CD4-positive, alpha-beta T cell treated with Interleukin-12 subunit alpha and Interleukin-12 subunit beta, for 1 hour (primary cell): ENCODE measurements around the gene PRSS50.
"Not testable (repeated sequence)": the region's sequence is repeated elsewhere in the genome, so short reads cannot be mapped to it uniquely, and the experiment has no call there.

Experiments used
- DNase-seq: peaks from one replicate; pipeline ENCODE4 v3.0.0-alpha.2; 2020

The PRSS50 gene

DNA sequence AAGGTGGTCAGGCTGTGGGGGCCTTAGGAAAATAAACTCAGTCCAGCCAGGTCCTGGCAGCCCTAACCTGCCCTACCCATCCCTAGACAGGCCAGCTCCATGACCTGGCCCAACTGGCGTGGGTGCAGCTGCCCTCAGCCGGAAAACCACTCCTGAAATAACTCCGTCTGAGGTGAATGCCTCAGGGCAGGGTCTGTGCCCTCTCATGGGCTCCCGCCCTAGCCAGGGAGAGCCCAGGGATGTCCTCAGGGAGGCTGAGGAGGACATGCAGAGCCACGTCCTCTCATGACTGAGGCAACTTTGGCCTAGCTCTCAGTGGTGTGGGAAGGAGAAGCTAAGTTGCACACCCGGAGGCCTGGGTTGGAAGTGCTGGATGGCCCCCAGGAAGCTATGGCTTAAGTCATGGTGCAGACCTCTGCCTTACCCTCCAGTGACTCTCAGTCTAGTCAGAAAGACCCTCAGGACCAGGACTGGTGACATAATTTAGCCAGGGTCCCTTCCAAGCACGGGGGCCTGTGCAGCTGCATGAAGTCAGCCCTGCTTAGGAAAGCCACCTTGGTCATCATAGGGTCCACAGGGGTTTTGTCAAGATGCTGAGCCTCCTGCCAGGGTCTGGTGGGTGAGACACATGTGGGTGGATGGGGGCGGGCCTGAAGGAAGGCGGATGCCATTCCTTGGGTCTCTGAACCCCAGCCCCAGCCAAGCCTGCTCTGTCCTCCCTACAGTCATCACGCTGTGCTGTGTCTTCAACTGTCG lies 9.1 kb downstream of the PRSS50 start:
- no peak for DNase-seq

- no peak for DNase-seq
Measured at GRCh38 chr3:46707601-46708011, 10.1 kb downstream of the PRSS50 start.

GRCh38 chr3:46706771-46707582 lies 10.7 kb downstream of the PRSS50 start:
- DNase-seq, result no peak

GRCh38 chr3:46705751-46706552 lies 11.7 kb downstream of the PRSS50 start:
- no peak for DNase-seq

GRCh38 chr3:46705022-46705530 lies 12.6 kb downstream of the PRSS50 start:
- peak; percentile 71 for DNase-seq

- not testable (repeated sequence) for DNase-seq
Measured at GRCh38 chr3:46704346-46704745, 13.3 kb downstream of the PRSS50 start.

DNA sequence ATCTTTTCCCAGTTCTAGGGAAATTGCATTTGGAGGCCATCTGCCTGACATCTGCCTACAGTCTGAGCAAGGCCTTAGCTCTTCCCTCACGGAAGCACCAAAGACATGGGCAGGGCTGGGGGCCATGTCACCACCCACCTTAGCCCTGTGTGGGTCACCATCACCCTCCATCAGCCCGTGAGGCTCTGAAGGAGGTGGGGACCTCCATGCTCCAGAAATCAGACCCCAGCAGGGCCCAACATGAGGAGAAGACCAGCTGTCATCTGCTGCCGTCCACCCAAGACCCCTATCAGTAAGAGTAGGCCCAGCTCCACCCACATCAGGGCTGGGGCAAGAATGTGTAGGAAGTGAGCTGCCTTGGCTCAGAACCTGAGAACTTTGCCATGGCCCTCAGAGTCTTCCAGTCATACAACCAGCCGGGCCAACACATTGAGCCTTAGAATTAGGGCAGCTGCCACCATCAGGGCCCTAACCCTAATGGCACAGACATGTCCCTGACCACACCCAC lies 14.6 kb downstream of the PRSS50 start:
- DNase-seq, result no peak

DNA sequence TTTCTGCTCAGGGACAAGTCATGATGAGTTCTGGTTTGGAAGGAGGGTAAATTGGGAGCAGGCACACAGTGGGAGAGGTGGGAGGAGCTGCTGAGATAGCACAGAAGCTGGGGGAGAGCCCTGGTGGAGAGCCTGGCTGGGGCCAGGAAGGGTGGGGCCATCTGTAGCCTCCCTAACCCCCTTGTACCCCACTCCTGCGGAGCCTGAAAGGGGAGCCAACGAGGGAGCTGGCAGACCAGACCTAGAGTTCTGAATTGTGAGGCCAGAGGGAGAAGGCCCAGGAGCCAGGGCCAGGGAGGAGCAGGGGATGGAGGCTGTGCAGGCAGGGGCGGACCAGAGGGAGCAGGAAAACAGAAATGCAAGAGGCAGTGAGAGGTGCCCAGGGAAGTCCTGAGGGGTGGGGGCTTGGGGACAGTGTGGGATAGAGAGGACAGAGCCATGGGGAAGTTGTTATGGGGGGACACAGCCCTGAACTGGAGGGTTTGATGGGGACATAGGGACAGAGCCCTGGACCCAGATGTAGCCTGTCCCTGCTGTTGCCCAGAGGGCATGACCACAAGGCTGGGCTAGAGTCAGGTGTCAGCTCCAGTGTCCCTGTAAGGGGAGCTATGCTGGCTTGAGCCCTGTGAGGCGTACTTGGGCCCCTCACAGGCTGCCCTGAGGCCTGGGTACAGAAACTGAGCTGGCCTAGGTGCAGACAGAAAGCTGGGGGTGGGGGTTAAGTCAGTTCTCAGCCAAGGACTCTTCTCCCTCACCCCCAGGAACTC lies 15.2 kb downstream of the PRSS50 start:
- no peak for DNase-seq

DNA sequence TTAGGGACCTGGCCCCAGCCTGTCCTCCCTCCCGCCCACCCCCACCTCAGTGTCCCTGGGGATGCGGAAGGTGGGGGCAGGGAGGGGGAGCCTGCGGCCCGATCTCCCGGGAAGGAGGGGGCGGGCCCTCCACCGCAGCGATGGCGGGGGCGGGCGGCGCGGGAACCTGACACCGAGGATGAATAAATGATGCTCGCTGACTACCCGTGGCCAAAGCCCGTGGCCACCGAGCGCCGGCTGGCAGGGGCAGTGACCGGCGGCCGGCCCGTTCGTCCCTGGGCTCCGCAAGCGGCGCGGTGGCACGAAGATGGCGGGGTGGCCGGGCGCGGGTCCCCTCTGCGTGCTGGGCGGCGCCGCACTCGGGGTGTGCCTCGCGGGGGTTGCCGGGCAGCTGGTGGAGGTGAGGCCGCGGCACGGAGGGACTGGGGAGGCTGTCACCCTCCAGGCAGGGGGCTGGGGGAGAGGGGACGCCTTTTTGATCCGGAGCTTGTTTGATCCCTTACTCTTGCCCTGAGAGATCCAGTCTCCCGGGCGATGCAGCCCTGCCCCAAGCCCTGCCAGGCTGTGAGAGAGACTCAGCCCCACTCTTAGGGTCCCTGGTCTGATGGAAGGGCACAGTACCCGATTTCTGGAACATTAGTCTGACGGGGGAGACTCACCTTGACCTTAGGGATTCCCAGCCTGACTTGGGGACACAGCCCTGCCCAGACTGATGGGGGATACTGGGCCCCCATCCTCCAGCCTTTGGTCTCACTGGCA lies 16.3 kb downstream of the PRSS50 start, which contains the start of gene TMIE:
TMIE (plus strand) TSS at position 212 of the 759 bp plus-strand sequence; CDS start at position 308, 96 bp downstream.
- no peak for DNase-seq

GRCh38 chr3:46700772-46701171 lies 16.9 kb downstream of the PRSS50 start:
- no peak for DNase-seq

DNA sequence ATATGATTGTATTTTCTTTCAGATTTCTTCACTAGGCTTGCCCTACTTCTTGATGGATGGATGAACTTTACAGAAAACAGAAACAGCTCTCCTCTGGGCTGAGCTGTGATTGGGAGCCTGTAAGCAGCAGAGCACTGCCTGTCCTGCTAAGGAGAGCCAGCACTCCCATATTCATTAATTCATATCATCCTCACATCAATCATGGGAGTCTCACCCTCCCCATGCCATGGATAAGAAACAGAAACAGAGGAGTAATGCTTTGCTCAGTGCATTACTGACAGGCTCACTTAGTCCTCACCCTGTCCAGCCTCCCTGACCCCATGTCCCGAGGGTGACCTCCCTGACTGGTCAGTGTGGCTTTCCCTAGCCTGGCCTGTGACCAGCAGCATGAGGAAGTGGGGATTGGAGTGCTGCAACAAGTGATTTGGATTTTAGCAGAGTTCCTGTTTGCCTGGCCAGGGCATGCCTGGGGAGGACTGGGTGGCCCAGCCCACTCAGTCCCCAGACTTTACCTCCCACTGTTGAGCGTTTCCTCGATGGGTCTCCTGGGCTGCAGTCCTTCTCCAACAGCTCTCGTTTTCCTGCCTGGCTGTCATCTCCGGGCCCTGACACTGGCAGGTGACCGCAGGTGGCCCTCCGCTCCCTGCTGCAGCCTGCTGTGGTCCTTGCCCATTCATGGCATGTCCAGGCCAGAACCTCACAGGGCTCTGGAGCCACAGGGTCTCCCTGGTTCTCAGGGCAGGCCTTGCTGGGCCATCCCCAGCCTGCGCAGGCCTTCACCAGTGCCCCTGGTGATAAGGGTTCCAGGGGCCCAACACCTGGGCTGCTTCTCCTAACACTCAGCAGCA lies 17.8 kb downstream of the PRSS50 start:
- no peak for DNase-seq

DNA sequence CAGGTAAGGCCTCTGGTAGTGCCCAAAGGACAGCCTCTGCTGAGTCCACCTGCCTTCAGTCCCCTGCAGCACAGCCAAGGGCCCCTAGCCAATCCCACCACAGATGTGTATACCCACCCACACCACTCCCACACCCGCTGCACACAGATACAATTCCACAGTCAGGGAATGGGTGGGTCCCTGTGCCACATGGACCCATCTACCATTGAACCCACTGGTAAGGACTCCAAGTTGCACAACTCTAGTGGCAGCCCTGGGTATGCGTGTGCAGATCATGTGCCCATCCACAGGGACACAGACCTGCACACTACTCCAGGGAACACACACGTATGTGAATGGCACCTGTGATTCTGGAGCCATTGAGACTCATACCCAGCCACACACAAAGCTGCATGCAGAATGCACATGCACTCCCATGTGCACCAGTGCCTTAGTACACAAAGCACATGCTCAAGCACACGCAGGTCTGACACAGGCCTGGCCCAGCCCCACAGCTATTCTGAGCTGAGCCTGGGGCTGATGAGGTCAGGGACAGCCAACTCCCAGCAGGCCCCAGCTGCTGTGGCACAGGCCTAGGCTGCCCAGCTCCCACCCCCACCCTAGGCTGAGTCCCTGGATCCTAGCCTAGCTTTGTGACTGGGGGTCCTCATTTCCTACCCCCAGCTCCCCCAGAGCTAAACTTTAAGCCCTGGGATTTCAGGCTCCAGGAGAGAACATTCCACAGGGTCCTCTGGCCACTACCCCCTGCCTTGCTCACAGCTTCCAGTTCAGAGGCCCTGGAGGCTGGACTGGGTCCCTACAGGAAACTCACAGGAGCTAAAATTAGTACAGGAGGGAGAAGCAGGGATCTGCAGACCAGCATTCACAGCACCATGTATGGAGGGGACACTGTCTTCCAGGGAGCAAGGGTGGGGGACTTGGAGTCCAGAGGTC lies 21.4 kb downstream of the PRSS50 start:
- no peak for DNase-seq

- peak; percentile 54 for DNase-seq
Measured at GRCh38 chr3:46695177-46695961, 22.3 kb downstream of the PRSS50 start.

GRCh38 chr3:46694520-46694919 lies 23.1 kb downstream of the PRSS50 start:
- no peak for DNase-seq

- DNase-seq, result no peak
Measured at GRCh38 chr3:46693892-46694226, 23.8 kb downstream of the PRSS50 start.

GRCh38 chr3:46693038-46693891 lies 24.4 kb downstream of the PRSS50 start, which contains the start of gene ALS2CL:
Gene ALS2CL, minus strand, starts transcription at chr3:46693679. Its CDS starts 4,239 bp downstream, at chr3:46689440.
- DNase-seq, result peak; percentile 82

GRCh38 chr3:46692566-46692990 lies 25.1 kb downstream of the PRSS50 start:
- no peak for DNase-seq
